ENCODE measurements around the gene CFAP61. TPM values are rescaled to one million over a fixed set of nuclear protein-coding genes. Genes with fewer than 3 reads are reported as not detected.

CFAP61 gene
- total RNA-seq, 1 experiment from 2014 or later: not detected

GRCh38 chr20:20271271-20271670 is 218.9 kb downstream of the CFAP61 start:
- no peak for TF ChIP-seq EZH2phosphoT487 (IDR thresholded peaks at IDR 0.05; ENCODE audit: borderline replicate concordance, low read length)
- no peak for TF ChIP-seq CTCF (conservative IDR thresholded peaks at IDR 0.05; ENCODE audit: low read depth, low read length)
- ATAC-seq: no peak
- H3K36me3 ChIP-seq (ENCODE audit: low read depth, low read length): no peaks in the 10 kb centered on the region
- POLR2A ChIA-PET (ENCODE audit: unreplicated experiment): no interaction called here
- no peak overlapping the region for H3K27ac ChIP-seq (ENCODE audit: low read length)
- no peak overlapping the region for H3K4me2 ChIP-seq (ENCODE audit: low read length)
- no peaks in the 10 kb centered on the region for H4K20me1 ChIP-seq (ENCODE audit: low read length)
- no peak overlapping the region for H3K9ac ChIP-seq (ENCODE audit: low read length)
- intact Hi-C loops (cut with micrococcal nuclease): no loop called here
- DNase-seq: no peak
- no peaks in the 10 kb centered on the region for H3K9me3 ChIP-seq (ENCODE audit: low read length)
- no peaks in the 10 kb centered on the region for H3K9me2 ChIP-seq (replicated peaks; ENCODE audit: low read length)
- H3K79me2 ChIP-seq (ENCODE audit: low read length): no peaks in the 10 kb centered on the region
- H3K27me3 ChIP-seq (ENCODE audit: low read length): peaks cover 52% of the 10 kb centered on the region
- H2AFZ ChIP-seq (ENCODE audit: low read length): no peak overlapping the region
- no peaks in the 10 kb centered on the region for H3K4me1 ChIP-seq (ENCODE audit: insufficient read depth, low read length)
- CTCF ChIA-PET: no interaction called here
- H3K4me3 ChIP-seq (ENCODE audit: low read length): no peak overlapping the region
- no peaks in the 10 kb centered on the region for H3F3A ChIP-seq (ENCODE audit: low read length, unreplicated experiment)
- BruUV-seq (replicated peaks): no TSS peak

- Histone ChIP-seq H2AFZ (ENCODE audit: low read length) (no peak overlapping the region), H3K9ac (ENCODE audit: low read length) (no peak overlapping the region), H3K79me2 (ENCODE audit: low read length) (no peaks in the 10 kb centered on the region), H3K27me3 (ENCODE audit: low read length) (peaks cover 52% of the 10 kb centered on the region), H3F3A (ENCODE audit: low read length, unreplicated experiment) (no peaks in the 10 kb centered on the region), H3K4me3 (ENCODE audit: low read length) (no peak overlapping the region), H3K4me2 (ENCODE audit: low read length) (no peak overlapping the region), H3K27ac (ENCODE audit: low read length) (no peak overlapping the region), H3K9me3 (ENCODE audit: low read length) (no peaks in the 10 kb centered on the region), H3K9me2 (replicated peaks; ENCODE audit: low read length) (no peaks in the 10 kb centered on the region), H4K20me1 (ENCODE audit: low read length) (no peaks in the 10 kb centered on the region), H3K36me3 (ENCODE audit: low read depth, low read length) (no peaks in the 10 kb centered on the region), H3K4me1 (ENCODE audit: insufficient read depth, low read length) (no peaks in the 10 kb centered on the region)
- ChIA-PET CTCF (no interaction called here), POLR2A (ENCODE audit: unreplicated experiment) (no interaction called here)
- TF ChIP-seq CTCF (conservative IDR thresholded peaks at IDR 0.05; ENCODE audit: low read depth, low read length): no peak
- no peak for TF ChIP-seq EZH2phosphoT487 (IDR thresholded peaks at IDR 0.05; ENCODE audit: borderline replicate concordance, low read length)
- no peak for TF ChIP-seq EZH2 (IDR thresholded peaks at IDR 0.05; ENCODE audit: low read length, unreplicated experiment)
- no peak for ATAC-seq
- intact Hi-C loops (cut with micrococcal nuclease): no loop called here
- no TSS peak for BruUV-seq (replicated peaks)
- no peak for DNase-seq
Observed at GRCh38 chr20:20272686-20273085, 220.4 kb downstream of the CFAP61 start.

GRCh38 chr20:20273286-20273685 is 221.0 kb downstream of the CFAP61 start:
- intact Hi-C loops (cut with micrococcal nuclease): no loop called here
- POLR2A ChIA-PET (ENCODE audit: unreplicated experiment): no interaction called here
- no peak overlapping the region for H3K9ac ChIP-seq (ENCODE audit: low read length)

More at GRCh38 chr20:20273286-20273685, 221.0 kb downstream of the CFAP61 start:
- Histone ChIP-seq H3K4me3 (ENCODE audit: low read length) (no peak overlapping the region), H3K27me3 (ENCODE audit: low read length) (peaks cover 46% of the 10 kb centered on the region), H3K79me2 (ENCODE audit: low read length) (no peaks in the 10 kb centered on the region), H3K9me2 (replicated peaks; ENCODE audit: low read length) (no peaks in the 10 kb centered on the region), H3K9me3 (ENCODE audit: low read length) (no peaks in the 10 kb centered on the region), H2AFZ (ENCODE audit: low read length) (no peak overlapping the region), H3K36me3 (ENCODE audit: low read depth, low read length) (no peaks in the 10 kb centered on the region), H3K4me1 (ENCODE audit: insufficient read depth, low read length) (no peaks in the 10 kb centered on the region), H3K4me2 (ENCODE audit: low read length) (no peak overlapping the region), H4K20me1 (ENCODE audit: low read length) (no peaks in the 10 kb centered on the region), H3K27ac (ENCODE audit: low read length) (no peak overlapping the region), H3F3A (ENCODE audit: low read length, unreplicated experiment) (no peaks in the 10 kb centered on the region)
- CTCF ChIA-PET: no interaction called here
- no peak for TF ChIP-seq EZH2 (IDR thresholded peaks at IDR 0.05; ENCODE audit: low read length, unreplicated experiment)
- no peak for TF ChIP-seq CTCF (conservative IDR thresholded peaks at IDR 0.05; ENCODE audit: low read depth, low read length)
- TF ChIP-seq EZH2phosphoT487 (IDR thresholded peaks at IDR 0.05; ENCODE audit: borderline replicate concordance, low read length): no peak
- ATAC-seq: 0 out of 2 replicates have a peak, but pooled peaks have one; percentile 18
- DNase-seq: peak; percentile 54
- no TSS peak for BruUV-seq (replicated peaks)
